DMS79 treated with DMSO at 0.1 percent for 48 hours (cell line): Measurements from ENCODE around the gene FARS2.
A peak's percentile ranks its signal among the peaks of the same experiment; 100 is the strongest.

Source experiments
- DNase-seq: peaks from one replicate; lab custom pipeline; 2025; lab: John Stamatoyannopoulos, UW

Gene FARS2

DNA sequence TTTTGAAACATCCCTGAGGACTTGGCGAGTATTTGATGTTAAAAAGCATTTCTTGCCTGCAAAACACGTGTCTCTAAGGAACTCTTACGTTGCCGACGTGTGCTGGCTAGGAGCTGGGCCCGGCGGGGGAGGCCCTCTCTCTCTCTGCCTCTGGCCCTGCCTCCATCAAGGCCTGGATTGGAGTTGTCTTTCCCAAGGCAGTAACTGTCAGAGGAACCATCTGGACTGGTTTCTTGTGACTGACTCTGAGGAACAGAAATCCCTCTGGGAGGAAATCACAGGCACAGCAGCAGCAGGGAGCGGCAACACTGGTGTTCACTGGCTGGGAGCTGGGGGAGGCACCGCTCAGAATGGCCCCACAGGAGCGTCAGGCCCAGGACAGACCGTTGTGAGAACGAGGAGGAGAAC, 501.3 kb downstream of the FARS2 start:
- DNase-seq: no peak

DNA sequence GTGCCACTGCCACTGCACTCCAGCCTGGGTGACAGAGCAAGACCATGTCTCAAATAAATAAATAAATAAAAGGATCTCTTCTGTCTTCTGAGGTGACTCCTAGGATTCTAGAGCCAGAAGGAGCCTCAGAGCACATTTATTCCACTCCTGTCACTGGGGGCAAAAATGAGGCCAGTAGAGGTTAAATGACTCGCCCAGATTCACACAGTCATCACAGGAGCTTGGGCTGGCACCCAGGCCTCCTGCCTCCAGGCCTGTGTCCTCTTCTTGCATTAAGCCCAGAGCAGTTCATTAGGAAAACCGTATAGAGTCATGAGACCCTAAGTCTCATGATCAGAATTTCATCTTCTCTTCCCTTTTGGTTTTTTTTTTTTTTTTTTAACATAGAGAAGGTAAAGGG, 502.1 kb downstream of the FARS2 start:
- DNase-seq: no peak

DNA sequence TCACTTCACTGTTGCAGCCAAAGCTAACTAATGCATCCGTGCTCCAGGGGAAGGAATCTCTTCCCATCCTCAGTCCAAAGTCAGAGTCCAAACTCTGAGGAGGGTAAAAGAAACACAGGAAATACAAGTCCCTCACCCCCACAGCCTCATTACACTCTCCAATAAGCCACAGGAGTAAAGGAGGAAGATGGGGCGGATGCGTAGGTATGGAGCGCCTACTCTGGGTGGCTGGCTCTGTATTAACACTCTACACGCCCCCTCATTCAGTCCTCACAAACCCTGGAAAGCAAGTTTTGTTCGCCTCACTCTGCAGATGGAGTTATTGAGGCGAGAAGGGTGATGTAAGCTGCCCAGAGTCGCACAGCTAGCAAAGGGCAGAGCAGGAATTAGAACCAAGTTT, 502.6 kb downstream of the FARS2 start:
- no peak for DNase-seq

DNA sequence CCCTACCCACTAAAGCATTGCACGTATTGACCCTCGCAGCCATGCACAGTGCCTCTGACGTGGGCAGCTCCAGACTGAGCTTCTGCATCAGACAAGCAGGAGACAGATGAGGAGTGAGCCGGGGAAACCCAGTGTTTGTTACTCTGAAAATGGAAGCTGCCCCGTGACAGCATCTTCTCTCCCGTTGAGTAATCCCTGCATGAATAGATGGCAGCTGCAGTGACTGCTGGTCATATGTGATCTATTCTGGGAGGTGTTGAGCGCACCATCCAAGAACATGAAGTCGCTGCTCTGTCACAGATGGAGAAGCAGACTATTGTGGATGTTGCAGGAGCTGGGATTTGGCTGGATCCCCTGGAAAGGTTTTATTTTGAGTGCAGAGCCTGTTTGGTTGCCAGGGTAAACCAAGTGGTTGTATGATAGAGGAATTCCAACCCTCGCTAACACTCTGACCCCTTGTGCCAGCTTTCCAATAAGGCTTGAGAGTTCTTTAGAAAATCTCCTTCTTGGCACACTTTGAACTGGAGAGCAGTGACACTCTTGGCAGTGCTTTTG, 503.2 kb downstream of the FARS2 start:
- no peak for DNase-seq

DNA sequence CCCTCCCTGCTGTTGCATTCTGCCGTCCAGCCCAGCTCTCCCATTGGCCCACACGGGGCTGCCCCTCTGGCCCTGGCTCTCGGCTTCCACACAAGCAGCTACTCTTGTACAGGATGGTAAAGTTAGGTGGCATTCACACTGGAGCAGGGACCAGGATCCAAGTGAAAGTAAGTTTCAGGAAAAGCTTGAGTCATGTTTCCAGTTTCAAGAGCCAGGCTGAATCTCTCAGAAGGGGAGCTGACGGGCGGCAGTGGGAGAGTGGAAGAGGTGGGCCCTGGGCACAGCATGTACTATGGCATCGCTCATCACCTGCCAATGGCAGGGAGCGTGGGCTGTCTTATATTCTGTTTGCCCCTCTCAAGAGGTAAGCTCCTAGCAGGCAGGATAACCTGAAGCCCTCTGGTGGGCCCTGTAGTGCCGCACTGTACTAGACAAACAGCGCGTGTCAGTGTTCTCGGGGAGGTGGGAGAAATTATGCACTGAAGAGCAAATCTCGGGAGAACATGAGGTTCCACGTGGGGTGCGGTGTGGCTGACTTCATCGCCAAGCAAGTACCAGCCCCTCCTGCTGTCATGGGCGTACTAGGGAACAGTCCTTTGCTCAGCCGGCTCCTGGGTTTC, 503.9 kb downstream of the FARS2 start:
- no peak for DNase-seq

DNA sequence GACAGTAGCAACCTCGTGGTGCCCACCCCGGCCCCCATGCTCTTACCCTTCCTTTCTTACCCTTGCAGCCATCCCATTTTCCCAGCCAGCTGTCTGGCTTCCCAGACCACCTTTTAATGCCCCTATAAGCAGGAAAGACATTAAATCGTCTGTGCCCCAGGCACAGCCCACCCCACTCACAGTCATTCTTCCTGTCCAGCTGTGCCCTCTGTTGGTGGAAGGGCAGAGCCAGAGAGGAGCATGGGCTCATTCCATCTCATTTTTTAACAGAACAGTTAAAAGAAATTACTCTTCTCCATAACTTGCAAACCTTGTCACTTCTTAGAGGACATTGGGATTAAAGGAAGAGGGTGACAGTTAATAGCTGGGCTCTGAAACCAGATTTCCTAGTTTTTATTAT, 504.9 kb downstream of the FARS2 start:
- no peak for DNase-seq

DNA sequence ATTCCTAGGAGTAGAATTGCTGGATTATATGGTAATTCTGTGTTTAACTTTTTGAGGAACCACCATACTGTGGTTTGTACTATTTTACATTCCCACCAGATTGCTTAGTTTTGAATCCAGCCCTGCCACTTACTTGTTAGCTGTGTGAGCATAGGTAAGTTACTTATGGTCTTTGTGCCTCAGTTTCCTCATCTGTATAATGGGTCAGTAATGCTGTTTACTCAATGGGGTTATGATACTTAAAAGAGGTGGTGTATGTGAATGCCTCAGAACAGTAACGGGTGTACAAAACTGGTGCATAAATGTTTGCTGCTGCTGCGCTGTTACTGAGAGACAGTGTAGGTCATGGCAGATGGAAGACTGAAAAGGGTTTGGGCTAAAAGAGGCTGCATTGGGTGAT, 506.2 kb downstream of the FARS2 start:
- DNase-seq: no peak

DNA sequence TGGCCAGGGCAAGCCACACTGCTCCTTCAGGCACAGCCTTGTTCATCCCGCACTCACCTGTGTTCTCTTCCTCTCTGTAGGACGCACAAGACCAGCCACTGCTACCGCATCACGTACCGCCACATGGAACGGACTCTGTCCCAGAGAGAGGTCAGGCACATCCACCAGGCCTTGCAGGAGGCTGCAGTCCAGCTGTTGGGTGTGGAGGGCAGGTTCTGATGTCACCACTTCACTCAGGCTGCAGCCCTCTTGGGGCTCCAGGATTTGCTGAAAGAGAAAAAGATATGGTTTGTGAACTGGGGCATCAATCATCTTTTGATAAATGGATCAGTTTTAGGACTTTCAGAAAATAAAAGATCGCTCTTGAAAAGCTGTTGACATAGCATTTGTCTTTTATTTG, 509.9 kb downstream of the FARS2 start:
- no peak for DNase-seq

DNA sequence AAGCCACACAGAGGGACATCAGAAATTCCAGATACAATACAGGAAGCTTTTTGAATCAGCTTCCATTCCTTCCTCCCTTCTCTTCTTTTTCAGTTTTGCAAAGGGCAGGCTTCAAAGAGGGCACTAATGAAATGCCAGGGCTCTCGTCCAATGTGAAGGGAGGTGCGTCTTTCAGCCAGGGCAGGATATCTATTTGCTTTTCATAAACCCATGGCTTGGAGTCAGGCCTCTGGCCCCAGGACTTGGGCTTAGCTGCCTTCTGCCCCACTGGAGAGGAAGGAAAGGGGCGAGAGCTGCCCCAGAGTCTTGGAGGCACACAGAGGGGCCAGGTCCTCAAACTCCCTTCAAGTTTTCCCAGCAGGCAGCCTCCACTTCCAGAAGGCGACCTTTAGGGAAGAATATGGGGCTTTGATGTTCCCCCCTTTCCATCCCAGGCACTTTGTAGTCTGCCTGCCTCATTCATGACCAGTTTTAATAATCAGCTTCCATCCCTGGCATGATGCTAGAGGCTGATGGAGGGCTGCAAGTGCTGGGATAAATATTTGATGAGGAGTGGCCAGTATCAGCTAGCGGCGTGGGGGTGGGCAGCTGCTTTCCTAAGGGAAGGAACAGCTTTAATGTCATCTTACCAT, 510.6 kb downstream of the FARS2 start:
- no peak for DNase-seq

DNA sequence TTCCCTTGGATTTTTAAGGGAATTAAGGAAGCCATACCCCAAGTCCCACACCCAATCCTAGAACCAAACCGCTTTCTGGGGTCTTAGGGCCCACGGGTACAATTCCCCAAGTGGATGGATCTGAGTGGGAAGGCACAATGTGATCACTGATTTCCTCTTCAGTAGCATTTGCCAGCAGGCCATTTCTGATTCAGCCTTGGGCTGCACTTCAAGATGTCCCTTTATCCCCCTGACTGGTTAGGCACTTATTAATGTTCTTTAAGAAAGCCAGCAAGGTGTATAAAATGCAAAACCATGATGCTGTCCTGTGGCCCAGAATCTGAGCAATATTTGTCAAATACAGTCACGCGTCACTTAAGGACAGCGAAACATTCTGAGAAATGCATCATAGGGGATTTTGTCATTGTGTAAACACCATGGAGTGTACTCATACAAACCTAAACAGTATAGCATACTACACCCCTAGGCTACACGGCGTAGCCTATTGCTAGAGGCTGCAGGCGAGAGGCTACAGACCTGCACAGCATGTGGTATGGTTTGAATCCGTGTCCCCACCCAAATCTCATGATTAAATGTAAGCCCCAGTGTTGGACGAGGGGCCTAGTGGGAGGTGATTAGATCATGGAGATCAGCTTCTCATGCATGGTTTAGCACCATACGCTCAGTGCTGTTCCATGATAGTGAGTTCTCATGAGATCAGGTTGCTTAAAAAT, 511.3 kb downstream of the FARS2 start:
- no peak for DNase-seq

DNA sequence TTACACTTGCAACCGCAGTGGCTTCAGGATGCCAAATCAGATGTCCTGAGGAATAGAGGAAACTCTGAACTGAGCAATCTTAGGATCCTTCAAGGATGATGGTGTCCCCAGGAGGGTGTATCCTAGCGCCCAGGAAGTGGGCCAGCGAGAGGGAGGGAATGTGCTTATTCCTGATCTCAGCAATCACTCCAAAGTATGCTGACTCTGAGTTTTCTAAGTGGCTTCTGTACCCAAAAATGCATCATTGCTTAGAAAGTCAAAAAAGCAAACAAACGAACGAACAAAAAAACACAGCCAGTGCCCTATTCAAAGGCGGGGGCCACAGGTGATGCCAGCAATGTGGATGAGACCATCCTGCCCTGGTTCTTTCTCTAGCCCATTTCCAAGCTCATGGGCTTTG, 514.8 kb downstream of the FARS2 start:
- no peak for DNase-seq

DNA sequence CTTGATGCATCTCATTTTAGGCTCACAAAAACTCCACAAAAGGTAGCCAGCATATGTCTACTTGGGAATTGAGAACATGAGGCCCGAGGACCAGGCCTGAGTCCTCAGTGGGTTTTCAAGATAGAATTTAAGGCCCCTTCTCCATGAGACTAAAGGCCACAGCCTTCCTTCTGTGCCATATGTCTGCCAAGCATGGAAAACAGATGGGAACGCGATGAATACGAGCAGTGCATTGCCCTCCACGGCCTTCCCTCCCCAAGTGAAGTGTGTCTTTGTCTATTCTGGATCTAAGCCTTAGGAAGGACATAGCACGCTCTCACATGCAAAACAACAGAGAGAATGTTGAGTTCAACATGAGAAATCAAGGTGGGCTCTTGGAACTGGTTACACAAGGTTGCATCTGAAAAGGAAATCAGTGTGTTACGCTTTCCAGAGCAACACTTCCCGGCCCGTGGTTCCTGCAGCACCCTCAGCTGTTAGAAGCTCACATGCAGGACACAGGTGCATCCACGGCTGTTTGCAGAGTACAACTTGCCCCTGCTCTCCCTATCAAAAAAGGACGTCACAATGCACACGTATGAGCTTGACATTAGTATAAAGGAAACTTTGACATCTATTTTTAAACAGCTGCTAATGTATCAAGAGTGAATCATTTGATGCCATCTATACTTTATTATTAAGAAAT, 515.5 kb downstream of the FARS2 start:
- DNase-seq: no peak

DNA sequence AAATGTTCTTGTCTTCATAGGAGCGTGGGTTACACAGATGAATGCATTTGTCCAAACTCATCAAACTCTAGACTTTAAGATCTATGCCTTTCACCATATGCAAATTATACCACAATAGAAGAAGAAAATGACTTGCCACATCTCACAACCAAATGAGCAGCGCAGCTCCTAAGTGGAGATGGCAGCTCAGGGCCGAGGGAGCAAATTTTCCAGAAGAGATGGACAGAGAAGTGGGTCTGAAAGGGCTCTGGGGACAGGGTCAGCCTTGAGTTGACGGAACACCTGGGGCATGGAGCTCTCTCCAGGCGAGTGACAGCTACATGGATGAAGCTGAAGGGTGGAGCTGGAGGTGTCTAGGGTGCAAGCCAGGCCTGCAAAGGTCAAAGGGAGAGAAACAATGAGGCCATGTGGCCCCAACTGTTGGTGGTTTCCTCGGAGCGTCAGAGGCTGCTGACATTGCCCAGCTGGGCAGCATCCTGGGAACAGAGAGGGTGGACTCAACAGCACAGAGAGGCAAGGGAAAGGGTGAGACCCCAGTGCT, 517.1 kb downstream of the FARS2 start:
- no peak for DNase-seq

DNA sequence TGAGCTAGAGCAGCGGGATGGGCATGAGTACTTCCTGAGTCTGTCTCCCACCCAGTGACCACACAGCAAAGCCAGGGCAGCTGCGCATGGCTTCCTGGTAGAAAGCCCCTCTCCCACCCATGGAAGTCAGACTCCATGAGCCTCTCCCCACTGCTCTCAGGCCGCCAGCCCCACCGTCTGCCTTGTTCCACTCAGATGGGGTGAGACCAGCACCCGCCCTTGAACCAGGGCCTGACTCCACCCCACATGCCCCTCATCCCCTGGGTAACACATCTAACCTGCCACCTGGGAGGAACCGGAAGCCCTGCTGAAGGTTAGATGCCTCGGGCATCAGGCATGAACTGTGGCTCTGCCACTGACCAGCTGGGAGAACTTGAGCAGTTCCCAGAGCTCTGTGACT, 517.6 kb downstream of the FARS2 start:
- DNase-seq: no peak

DNA sequence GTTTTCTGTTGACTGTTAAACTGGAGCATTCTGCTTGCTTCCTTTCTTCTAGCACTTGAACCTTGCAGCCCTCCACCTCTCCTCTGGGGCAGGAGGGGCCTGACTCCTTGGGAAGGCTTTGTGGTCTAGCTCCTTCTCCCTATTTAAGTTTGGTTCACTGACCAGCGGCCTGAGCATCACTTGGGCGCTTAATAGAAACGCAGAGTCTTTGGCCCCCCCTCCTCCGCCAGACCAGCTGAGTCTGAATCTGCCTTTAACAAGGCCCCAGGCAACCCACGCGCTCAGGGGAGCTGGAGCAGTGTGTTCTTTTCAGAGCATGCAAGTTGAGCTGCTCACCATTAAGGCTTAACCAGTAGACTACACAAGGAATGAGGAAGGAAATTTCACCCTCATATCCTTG, 519.7 kb downstream of the FARS2 start:
- no peak for DNase-seq

DNA sequence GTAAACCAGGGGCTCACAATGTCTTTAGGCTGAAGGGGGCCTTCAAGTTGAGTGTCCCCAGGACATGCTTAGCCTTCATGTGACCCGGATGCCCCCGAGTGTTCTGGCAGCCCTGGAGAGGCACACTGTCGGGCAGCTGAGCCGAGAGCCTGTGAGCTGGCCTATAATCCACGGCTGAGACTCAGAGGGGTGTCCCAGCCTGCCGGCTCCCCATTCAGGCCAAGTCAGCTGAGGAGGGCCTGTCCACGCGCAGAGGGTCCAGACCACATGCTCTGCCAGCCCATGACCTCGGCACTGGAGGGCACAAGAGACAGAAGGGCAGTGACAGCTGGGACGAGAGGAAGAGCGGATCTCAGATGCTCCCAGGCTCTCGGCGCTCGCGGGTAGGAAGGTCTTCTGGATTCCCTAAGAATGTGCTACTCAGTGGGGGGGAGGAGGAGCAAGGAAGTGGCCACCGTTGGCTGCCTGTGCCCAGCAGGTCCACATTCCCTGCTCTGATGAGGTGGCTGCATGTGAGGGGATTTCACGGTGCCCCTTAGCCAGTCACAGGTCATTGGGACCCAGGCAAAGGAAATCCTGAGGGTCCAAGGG, 520.7 kb downstream of the FARS2 start:
- DNase-seq: no peak

DNA sequence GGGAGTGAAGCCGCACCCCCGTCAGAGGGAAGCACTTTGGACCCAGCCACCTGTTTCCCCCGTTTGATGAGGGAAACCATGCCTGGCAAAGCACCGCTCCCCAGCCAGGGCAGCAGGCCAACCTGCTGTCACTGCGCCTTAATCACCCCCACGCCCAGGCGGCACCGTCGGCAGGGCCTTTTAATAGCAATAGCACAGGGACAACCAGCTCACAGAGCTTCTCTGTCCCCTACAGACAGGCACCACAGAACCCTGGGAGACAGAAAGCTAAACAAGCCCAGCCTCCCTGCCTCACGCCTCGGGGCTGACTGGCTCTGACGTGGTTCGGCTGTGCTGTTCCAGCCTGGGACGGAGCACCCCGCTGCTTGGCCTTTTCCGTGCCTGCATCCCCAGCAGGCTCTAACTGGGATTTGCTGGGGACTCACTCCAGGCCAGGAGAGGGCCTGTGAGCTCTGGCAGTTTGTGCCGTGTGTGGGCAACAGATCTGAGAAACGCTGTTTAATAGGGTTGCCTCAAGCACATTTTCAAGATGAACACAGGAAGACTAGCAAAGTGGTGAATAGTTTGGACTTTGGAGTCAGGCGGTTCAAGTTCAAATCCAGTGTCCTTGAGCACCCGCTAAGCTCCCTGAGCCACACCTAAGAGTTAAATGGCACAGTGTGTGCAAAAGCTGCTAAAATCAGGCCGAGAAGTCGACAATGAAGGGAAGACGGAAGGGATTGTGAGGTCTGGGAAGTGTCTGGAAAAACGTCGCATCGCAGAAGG, 521.7 kb downstream of the FARS2 start:
- peak; percentile 35 for DNase-seq

DNA sequence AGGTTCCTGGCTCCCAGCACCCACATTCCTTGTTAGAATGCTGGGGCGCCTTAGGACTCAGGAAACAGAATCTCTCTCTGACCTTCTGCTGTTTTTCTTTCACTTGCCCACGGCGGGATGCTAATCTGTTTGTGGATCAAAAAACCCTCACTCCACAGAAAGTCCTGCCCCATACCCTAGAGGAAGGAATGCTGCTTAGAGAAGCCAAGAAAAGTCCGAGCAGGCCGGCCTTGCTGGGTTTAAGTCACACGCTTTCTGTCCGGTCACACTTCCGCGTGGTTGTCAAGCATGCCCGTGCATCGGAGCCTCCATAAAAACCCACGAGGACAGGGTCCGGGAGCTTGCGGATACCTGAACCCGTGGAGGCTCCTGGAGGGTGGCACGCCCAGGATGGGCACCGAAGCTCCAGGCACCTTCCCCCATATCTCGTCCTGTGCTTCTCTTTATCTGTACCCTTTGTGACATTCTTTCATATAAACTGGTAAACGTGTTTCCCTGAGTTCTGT, 522.3 kb downstream of the FARS2 start:
- no peak for DNase-seq

DNA sequence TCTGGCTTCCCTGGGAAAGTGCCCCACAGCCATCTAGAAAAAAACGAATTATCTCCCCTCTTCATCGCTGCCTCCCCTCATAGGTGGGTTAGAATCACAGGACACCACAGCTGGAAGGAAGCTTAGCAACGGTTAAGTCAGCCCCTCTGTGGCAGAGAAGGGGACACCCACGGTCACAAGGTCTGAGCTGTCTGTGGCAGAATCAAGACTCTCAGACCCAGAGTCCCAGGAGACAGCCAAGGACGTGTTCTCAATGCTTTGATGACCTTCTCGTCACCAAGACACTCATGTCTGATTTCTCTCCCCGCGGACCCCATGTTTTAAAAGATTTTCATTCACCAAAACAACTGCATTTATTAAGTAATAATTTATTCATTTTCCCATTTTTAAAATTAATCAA, 523.9 kb downstream of the FARS2 start:
- no peak for DNase-seq

DNA sequence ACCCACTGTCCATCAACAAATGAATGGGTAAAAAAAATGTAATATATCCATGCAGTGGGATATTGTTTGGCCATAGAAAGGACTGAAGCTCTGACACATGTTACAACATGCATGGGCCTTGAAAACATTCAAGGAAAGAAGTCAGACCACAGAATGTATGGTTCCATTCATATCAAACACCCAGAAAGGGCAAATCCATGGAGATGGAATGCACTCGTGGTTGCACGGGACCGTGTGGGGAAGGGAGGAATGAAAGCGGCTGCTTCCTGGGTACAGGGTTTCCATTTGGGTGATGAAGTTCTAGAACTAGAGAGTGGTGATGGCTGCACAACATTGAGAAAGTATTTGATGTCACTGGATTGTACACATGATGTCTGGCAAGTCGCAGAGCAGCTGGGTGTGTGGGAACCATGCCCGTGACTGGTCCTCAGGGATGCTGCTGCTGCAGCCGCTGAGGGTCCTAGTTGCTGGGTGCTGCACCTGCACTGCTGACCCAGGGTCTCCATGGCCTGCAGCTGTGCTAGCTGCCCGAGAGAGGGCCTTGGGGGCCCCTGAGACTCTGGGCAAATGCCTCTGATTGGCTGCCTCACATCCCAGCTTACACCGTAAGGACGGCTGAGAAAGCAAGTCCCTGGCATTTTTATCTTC, 525.1 kb downstream of the FARS2 start:
- no peak for DNase-seq
